Skeletal muscle satellite cell (primary cell): ENCODE measurements around the gene POU2F2.
"Not testable (repeated sequence)": the region's sequence is repeated elsewhere in the genome, so short reads cannot be mapped to it uniquely, and the experiment has no call there.

ENCODE experiments used
- H3K27me3 ChIP-seq: 2 replicates; pipeline ENCODE4 v1.7.0; 2013; ENCODE audit warnings: low read length; ENCODE audit not compliant: control insufficient read depth, insufficient read depth
- H3K36me3 ChIP-seq: 2 replicates; pipeline ENCODE4 v1.7.0; 2013; ENCODE audit warnings: mild to moderate bottlenecking, control low read depth, low read length; ENCODE audit not compliant: insufficient read depth
- H3K4me1 ChIP-seq: 2 replicates; pipeline ENCODE4 v1.7.0; 2013; ENCODE audit warnings: low read length; ENCODE audit not compliant: control insufficient read depth, insufficient read depth
- H3K4me2 ChIP-seq: 2 replicates; pipeline ENCODE4 v1.7.0; 2013; ENCODE audit warnings: mild to moderate bottlenecking, low read length
- H3K4me3 ChIP-seq: 2 replicates; pipeline ENCODE4 v1.7.0; 2013; ENCODE audit warnings: low read length
- H3K9ac ChIP-seq: 2 replicates; pipeline ENCODE4 v1.7.0; 2013; ENCODE audit warnings: mild to moderate bottlenecking, low read depth, low read length, moderate library complexity
- H3K9me3 ChIP-seq: replicated peaks from 2 replicates; pipeline ENCODE4 v1.7.0; 2013; ENCODE audit warnings: mild to moderate bottlenecking, control low read depth, low read length

The POU2F2 gene

GRCh38 chr19:42109896-42110295 lies 22.4 kb downstream of the POU2F2 start:
- Histone ChIP-seq H3K4me3 (no peak overlapping the region), H3K9ac (no peak overlapping the region), H3K36me3 (no peaks in the 10 kb centered on the region), H3K4me1 (peaks cover 41% of the 10 kb centered on the region), H3K4me2 (no peak overlapping the region), H3K27me3 (peaks cover 13% of the 10 kb centered on the region), H3K9me3 (no peaks in the 10 kb centered on the region)

- H3K4me3 ChIP-seq = no peak overlapping the region
- H3K27me3 ChIP-seq = peaks cover 23% of the 10 kb centered on the region
- peaks cover 30% of the 10 kb centered on the region for H3K4me1 ChIP-seq
- no peak overlapping the region for H3K4me2 ChIP-seq
- H3K9me3 ChIP-seq = no peaks in the 10 kb centered on the region
- no peaks in the 10 kb centered on the region for H3K36me3 ChIP-seq
- no peak overlapping the region for H3K9ac ChIP-seq
Measured at GRCh38 chr19:42108527-42109389, 23.5 kb downstream of the POU2F2 start.

GRCh38 chr19:42105368-42105767 lies 26.9 kb downstream of the POU2F2 start:
- Histone ChIP-seq H3K9ac (no peak overlapping the region), H3K4me3 (no peak overlapping the region), H3K36me3 (no peaks in the 10 kb centered on the region), H3K27me3 (peaks cover 29% of the 10 kb centered on the region), H3K4me2 (no peak overlapping the region), H3K9me3 (no peaks in the 10 kb centered on the region), H3K4me1 (no peaks in the 10 kb centered on the region)

DNA sequence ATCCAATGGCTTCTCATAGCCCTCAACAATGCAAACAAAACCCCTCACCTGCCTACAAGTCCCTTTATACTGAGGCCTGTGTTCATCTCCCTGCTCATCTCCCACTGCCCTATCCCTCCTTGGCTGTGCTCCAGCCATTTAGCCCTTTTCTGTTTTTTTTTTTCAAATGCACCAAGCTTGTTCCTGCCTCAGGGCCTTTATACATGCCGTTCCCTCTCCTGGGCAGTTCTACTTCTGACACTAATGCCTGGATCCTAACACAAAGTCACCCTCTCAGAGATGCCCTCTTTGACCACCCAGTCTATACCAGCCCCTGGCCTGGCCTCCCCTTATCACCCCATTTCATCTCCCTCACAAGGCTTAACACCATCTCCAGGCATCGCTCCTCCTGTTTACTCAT lies 29.4 kb downstream of the POU2F2 start:
- peaks cover 29% of the 10 kb centered on the region for H3K27me3 ChIP-seq
- no peaks in the 10 kb centered on the region for H3K4me1 ChIP-seq
- H3K4me3 ChIP-seq = no peak overlapping the region
- no peaks in the 10 kb centered on the region for H3K36me3 ChIP-seq
- H3K9ac ChIP-seq = no peak overlapping the region
- no peaks in the 10 kb centered on the region for H3K9me3 ChIP-seq
- no peak overlapping the region for H3K4me2 ChIP-seq

DNA sequence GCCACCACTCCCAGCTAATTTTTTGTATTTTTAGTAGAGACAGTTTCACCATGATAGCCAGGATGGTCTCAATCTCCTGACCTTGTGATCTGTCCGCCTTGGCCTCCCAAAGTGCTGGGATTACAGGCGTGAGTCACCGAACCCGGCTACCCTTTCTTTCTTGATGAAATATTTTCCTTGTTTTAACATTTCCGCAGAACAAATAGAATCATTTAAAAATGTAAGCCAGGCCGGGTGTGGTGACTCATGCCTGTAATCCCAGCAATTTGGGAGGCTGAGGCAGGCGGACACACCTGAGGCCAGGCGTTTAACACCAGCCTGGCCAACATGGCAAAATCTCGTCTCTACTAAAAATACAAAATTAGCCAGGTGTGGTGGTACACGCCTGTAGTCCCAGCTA lies 32.0 kb downstream of the POU2F2 start:
- peaks cover 32% of the 10 kb centered on the region for H3K27me3 ChIP-seq
- H3K9me3 ChIP-seq, H3K4me3 ChIP-seq, H3K9ac ChIP-seq, H3K4me2 ChIP-seq, H3K36me3 ChIP-seq, H3K4me1 ChIP-seq: not testable (repeated sequence)

DNA sequence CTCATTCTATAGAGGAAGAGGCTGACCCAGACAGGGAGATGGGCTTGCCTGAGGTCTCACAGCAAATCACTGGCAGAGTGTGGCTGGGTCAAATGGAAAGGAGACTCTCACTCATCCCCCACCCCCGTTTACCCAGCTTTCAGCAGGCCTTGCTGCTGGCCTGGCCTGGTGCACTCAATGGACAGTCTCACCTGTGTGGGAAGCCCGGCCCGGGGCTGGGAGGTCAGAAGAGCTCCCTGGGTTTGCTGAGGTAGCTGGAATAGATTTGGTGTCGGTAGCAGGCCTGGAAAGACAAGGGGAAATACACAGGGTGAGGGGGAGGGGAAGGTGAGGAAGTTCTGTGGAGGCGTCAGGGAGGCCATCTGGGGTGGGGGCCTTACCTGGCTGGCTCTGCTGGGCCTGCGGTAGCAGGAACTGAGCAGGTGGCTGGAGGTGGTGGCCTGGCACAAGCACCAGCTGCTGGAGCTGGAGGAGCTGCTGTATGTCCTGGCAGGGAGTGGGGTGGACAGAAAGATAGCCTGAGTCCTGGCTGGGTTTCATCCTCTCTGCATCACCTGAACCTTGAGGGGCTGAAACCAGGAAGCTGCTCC lies 32.8 kb downstream of the POU2F2 start:
- no peaks in the 10 kb centered on the region for H3K9me3 ChIP-seq
- H3K9ac ChIP-seq = no peak overlapping the region
- no peaks in the 10 kb centered on the region for H3K4me1 ChIP-seq
- no peak overlapping the region for H3K4me3 ChIP-seq
- peaks cover 24% of the 10 kb centered on the region for H3K27me3 ChIP-seq
- no peaks in the 10 kb centered on the region for H3K36me3 ChIP-seq
- no peak overlapping the region for H3K4me2 ChIP-seq

- Histone ChIP-seq H3K36me3 (no peaks in the 10 kb centered on the region), H3K4me2 (no peak overlapping the region), H3K4me3 (no peak overlapping the region), H3K4me1 (no peaks in the 10 kb centered on the region), H3K27me3 (peaks cover 19% of the 10 kb centered on the region), H3K9ac (no peak overlapping the region), H3K9me3 (no peaks in the 10 kb centered on the region)
Measured at GRCh38 chr19:42098781-42099180, 33.5 kb downstream of the POU2F2 start.

- H3K9ac ChIP-seq = no peak overlapping the region
- H3K27me3 ChIP-seq = peaks cover 13% of the 10 kb centered on the region
- no peaks in the 10 kb centered on the region for H3K4me1 ChIP-seq
- H3K4me2 ChIP-seq = no peak overlapping the region
- no peak overlapping the region for H3K4me3 ChIP-seq
- no peaks in the 10 kb centered on the region for H3K36me3 ChIP-seq
- H3K9me3 ChIP-seq = no peaks in the 10 kb centered on the region
Measured at GRCh38 chr19:42097461-42097860, 34.8 kb downstream of the POU2F2 start.

DNA sequence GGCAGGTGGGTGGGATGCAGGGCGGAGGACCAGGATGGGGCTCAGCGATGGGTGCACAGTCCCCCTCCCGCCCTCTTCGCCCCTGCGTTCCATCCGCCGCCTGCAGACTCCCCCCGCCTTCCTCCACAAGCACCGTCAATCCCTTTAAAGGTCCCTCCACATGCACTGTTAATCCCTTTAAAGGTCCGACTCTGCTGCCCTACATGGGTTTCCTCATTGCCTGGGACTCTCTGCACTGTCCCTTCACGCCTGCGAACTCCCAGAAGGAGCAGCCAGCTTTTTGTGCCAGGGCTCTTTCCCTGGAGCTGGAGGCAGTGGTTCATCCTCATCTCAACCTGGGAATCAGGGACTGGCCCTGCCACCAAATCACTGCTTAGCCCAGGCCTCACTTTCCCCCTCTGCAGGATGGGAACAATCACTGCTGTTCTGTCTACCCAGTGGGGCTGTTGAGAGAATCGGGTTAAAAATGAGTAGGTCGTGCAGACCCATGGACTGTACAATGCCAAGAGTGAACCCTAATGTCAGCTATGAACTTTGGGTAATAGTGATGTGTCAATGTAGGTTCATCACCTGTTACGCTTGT lies 35.9 kb downstream of the POU2F2 start:
- Histone ChIP-seq H3K4me3 (no peak overlapping the region), H3K9me3 (no peaks in the 10 kb centered on the region), H3K4me1 (peaks cover 3% of the 10 kb centered on the region), H3K4me2 (no peak overlapping the region), H3K9ac (no peak overlapping the region), H3K36me3 (no peaks in the 10 kb centered on the region), H3K27me3 (peaks cover 13% of the 10 kb centered on the region)

DNA sequence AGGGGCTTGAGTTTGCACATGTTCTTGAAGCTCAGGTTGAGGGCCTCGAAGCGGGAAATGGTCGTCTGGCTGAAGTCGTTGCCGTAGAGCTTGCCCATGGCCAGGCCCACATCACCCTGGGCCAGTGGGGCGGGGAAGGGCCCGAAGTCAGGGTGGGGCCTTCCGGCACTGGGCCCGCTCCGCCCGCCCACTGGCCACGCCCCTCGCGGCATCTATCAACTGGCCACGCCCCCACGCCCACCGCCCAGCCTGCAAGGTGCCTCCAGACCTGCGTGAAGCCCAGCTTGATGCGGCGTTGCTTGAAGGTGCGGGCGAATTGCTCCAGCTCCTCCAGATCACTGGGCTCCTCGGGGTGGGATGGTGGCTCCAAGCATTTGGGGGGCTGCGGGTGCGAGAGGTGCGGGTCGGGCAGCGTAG lies 36.4 kb downstream of the POU2F2 start:
- Histone ChIP-seq H3K4me1 (peaks cover 3% of the 10 kb centered on the region), H3K4me2 (no peak overlapping the region), H3K9me3 (no peaks in the 10 kb centered on the region), H3K27me3 (peaks cover 13% of the 10 kb centered on the region), H3K4me3 (no peak overlapping the region), H3K36me3 (no peaks in the 10 kb centered on the region), H3K9ac (no peak overlapping the region)

- H3K36me3 ChIP-seq = no peaks in the 10 kb centered on the region
Measured at GRCh38 chr19:42095142-42095813, 37.0 kb downstream of the POU2F2 start.

More at GRCh38 chr19:42095142-42095813, 37.0 kb downstream of the POU2F2 start:
- Histone ChIP-seq H3K9ac (no peak overlapping the region), H3K9me3 (no peaks in the 10 kb centered on the region), H3K4me1 (peaks cover 3% of the 10 kb centered on the region), H3K4me2 (no peak overlapping the region), H3K4me3 (no peak overlapping the region), H3K27me3 (peaks cover 13% of the 10 kb centered on the region)
